ENCODE data around the gene ENO4.
A peak's percentile ranks its signal among the peaks of the same experiment; 100 is the strongest.

ENO4 gene

GRCh38 chr10:116850058-116850611 is 836 bp downstream of the ENO4 start:
- DNase-seq (ENCODE audit: low read depth): no peak
- H3K4me3 ChIP-seq (ENCODE audit: low read depth, low read length): peak overlapping the region; percentile 79
- no peak for TF ChIP-seq CTCF (conservative IDR thresholded peaks at IDR 0.05; ENCODE audit: low read depth, low read length)

GRCh38 chr10:116852246-116852645 is 2.9 kb downstream of the ENO4 start:
- no peak overlapping the region for H3K4me3 ChIP-seq (ENCODE audit: low read depth, low read length)
- no peak for TF ChIP-seq CTCF (conservative IDR thresholded peaks at IDR 0.05; ENCODE audit: low read depth, low read length)
- DNase-seq (ENCODE audit: low read depth): no peak

- H3K4me3 ChIP-seq (ENCODE audit: low read depth, low read length): no peak overlapping the region
- TF ChIP-seq CTCF (conservative IDR thresholded peaks at IDR 0.05; ENCODE audit: low read depth, low read length): no peak
- no peak for DNase-seq (ENCODE audit: low read depth)
Observed at GRCh38 chr10:116853287-116853686, 4.0 kb downstream of the ENO4 start.

GRCh38 chr10:116853701-116854100 is 4.4 kb downstream of the ENO4 start:
- TF ChIP-seq CTCF (conservative IDR thresholded peaks at IDR 0.05; ENCODE audit: low read depth, low read length): no peak
- DNase-seq (ENCODE audit: low read depth): no peak
- H3K4me3 ChIP-seq (ENCODE audit: low read depth, low read length): no peak overlapping the region

GRCh38 chr10:116857156-116857555 is 7.9 kb downstream of the ENO4 start:
- no peak overlapping the region for H3K4me3 ChIP-seq (ENCODE audit: low read depth, low read length)
- DNase-seq (ENCODE audit: low read depth): no peak
- TF ChIP-seq CTCF (conservative IDR thresholded peaks at IDR 0.05; ENCODE audit: low read depth, low read length): no peak

GRCh38 chr10:116861796-116862195 is 12.5 kb downstream of the ENO4 start:
- TF ChIP-seq CTCF (conservative IDR thresholded peaks at IDR 0.05; ENCODE audit: low read depth, low read length): no peak
- DNase-seq (ENCODE audit: low read depth): no peak
- H3K4me3 ChIP-seq (ENCODE audit: low read depth, low read length): no peak overlapping the region

- H3K4me3 ChIP-seq (ENCODE audit: low read depth, low read length): no peak overlapping the region
- no peak for TF ChIP-seq CTCF (conservative IDR thresholded peaks at IDR 0.05; ENCODE audit: low read depth, low read length)
- no peak for DNase-seq (ENCODE audit: low read depth)
Observed at GRCh38 chr10:116864436-116864835, 15.1 kb downstream of the ENO4 start.
